SK-N-SH treated with all-trans-retinoic acid at 6 μM for 48 hours (cell line): ENCODE measurements around the gene TMPRSS11E.
"Not testable (repeated sequence)": the region's sequence is repeated elsewhere in the genome, so short reads cannot be mapped to it uniquely, and the experiment has no call there.

Experiments
- ATAC-seq: fragments of 200-7000 bp; cut with Tn5 transposase; 3 replicates; pipeline ENCODE4 v1.9.1; 2020; ENCODE audit warnings: mild to moderate bottlenecking, moderate library complexity
- ARNTL ChIP-seq: fragments of 450-650 bp; formaldehyde crosslinking; IDR thresholded peaks from 2 replicates; pipeline ENCODE4 v1.5.0; 2020; ENCODE audit warnings: low read depth, mild to moderate bottlenecking, moderate library complexity, borderline replicate concordance
- BACH2 ChIP-seq: fragments of 250-450 bp; sonication (Bioruptor Pico); IDR thresholded peaks from 2 replicates; pipeline ENCODE4 v1.9.0; 2021; ENCODE audit warnings: mild to moderate bottlenecking, borderline replicate concordance
- CREB5 ChIP-seq: fragments of 250-450 bp; sonication (Bioruptor Pico); IDR thresholded peaks from 2 replicates; pipeline ENCODE4 v1.5.1; 2020; ENCODE audit warnings: low read depth, mild to moderate bottlenecking, moderate library complexity
- CSDC2 ChIP-seq: fragments of 250-450 bp; sonication (Bioruptor Pico); IDR thresholded peaks from 2 replicates; pipeline ENCODE4 v1.5.0; 2020; ENCODE audit warnings: mild to moderate bottlenecking, moderate library complexity
- CSRNP3 ChIP-seq: fragments of 250-450 bp; sonication (Bioruptor Pico); IDR thresholded peaks from 2 replicates; pipeline ENCODE4 v1.5.1; 2021; ENCODE audit warnings: mild to moderate bottlenecking, moderate library complexity
- ESRRG ChIP-seq: fragments of 250-450 bp; sonication (Bioruptor Pico); IDR thresholded peaks from 2 replicates; pipeline ENCODE4 v1.6.1; 2021; ENCODE audit warnings: mild to moderate bottlenecking
- GLIS3 ChIP-seq: fragments of 250-450 bp; sonication (Bioruptor Pico); IDR thresholded peaks from 2 replicates; pipeline ENCODE4 v1.5.0; 2020; ENCODE audit warnings: mild to moderate bottlenecking, moderate library complexity
- PATZ1 ChIP-seq: fragments of 250-450 bp; sonication (Bioruptor Pico); IDR thresholded peaks from 2 replicates; pipeline ENCODE4 v1.8.0; 2020; ENCODE audit warnings: mild to moderate bottlenecking, moderate library complexity, borderline replicate concordance
- POU6F1 ChIP-seq: fragments of 250-450 bp; sonication (Bioruptor Pico); IDR thresholded peaks from 2 replicates; pipeline ENCODE4 v1.8.0; 2021; ENCODE audit warnings: low read depth, mild to moderate bottlenecking, moderate library complexity, borderline replicate concordance
- PPARA ChIP-seq: fragments of 250-450 bp; sonication (Bioruptor Pico); IDR thresholded peaks from 2 replicates; pipeline ENCODE4 v1.5.0; 2020; ENCODE audit warnings: mild to moderate bottlenecking, borderline replicate concordance
- RARB ChIP-seq: fragments of 250-450 bp; sonication (Bioruptor Pico); IDR thresholded peaks from 2 replicates; pipeline ENCODE4 v1.8.0; 2021; ENCODE audit warnings: mild to moderate bottlenecking, moderate library complexity
- SNAI2 ChIP-seq: fragments of 250-450 bp; sonication (Bioruptor Pico); IDR thresholded peaks from 2 replicates; pipeline ENCODE4 v1.5.0; 2020; ENCODE audit warnings: mild to moderate bottlenecking, moderate library complexity
- TCF4 ChIP-seq: fragments of 250-450 bp; sonication (Bioruptor Pico); IDR thresholded peaks from 2 replicates; pipeline ENCODE4 v1.8.0; 2021; ENCODE audit warnings: mild to moderate bottlenecking, moderate library complexity, borderline replicate concordance
- TOX ChIP-seq: fragments of 250-450 bp; sonication (Bioruptor Pico); IDR thresholded peaks from 2 replicates; pipeline ENCODE4 v1.8.0; 2021; ENCODE audit warnings: mild to moderate bottlenecking, moderate library complexity, borderline replicate concordance
- TSHZ2 ChIP-seq: fragments of 250-450 bp; sonication (Bioruptor Pico); IDR thresholded peaks from 2 replicates; pipeline ENCODE4 v1.5.0; 2020; ENCODE audit warnings: mild to moderate bottlenecking, moderate library complexity
- ZC3H10 ChIP-seq: fragments of 250-450 bp; sonication (Bioruptor Pico); IDR thresholded peaks from 2 replicates; pipeline ENCODE4 v1.5.1; 2021; ENCODE audit warnings: mild to moderate bottlenecking, moderate library complexity
- ZFP30 ChIP-seq: fragments of 450-650 bp; formaldehyde crosslinking; IDR thresholded peaks from 2 replicates; pipeline ENCODE4 v1.5.0; 2022; ENCODE audit warnings: mild to moderate bottlenecking, moderate library complexity
- ZNF565 ChIP-seq: fragments of 450-650 bp; formaldehyde crosslinking; conservative IDR thresholded peaks from 2 replicates; pipeline ENCODE4 v1.5.0; 2020; ENCODE audit warnings: low read depth, mild to moderate bottlenecking, moderate library complexity
- ZNF8 ChIP-seq: fragments of 450-650 bp; formaldehyde crosslinking; IDR thresholded peaks from 2 replicates; pipeline ENCODE4 v1.5.0; 2020; ENCODE audit warnings: mild to moderate bottlenecking, moderate library complexity

TMPRSS11E gene

GRCh38 chr4:68404153-68404552 is 43.1 kb upstream of the TMPRSS11E start (continued):
- TF ChIP-seq TCF4 (CRISPR knock-in tag) (no peak), CSRNP3 (CRISPR knock-in tag) (no peak), ZC3H10 (CRISPR knock-in tag) (no peak)

GRCh38 chr4:68405718-68406478 is 41.4 kb upstream of the TMPRSS11E start:
- not testable (repeated sequence) for ATAC-seq

GRCh38 chr4:68406479-68406859 is 40.8 kb upstream of the TMPRSS11E start:
- TF ChIP-seq ZNF8 (no peak), ZFP30 (CRISPR knock-in tag) (no peak)
- no peak for ATAC-seq

- ATAC-seq = not testable (repeated sequence)
Observed at GRCh38 chr4:68407015-68407867, 40.0 kb upstream of the TMPRSS11E start.

- ATAC-seq = no peak
- no peak for TF ChIP-seq TOX
- no peak for TF ChIP-seq POU6F1 (CRISPR knock-in tag)
- TF ChIP-seq CSRNP3 (CRISPR knock-in tag) = no peak
- TF ChIP-seq PPARA (CRISPR knock-in tag) = no peak
- TF ChIP-seq CSDC2 (CRISPR knock-in tag) = no peak
- TF ChIP-seq SNAI2 (CRISPR knock-in tag) = no peak
- no peak for TF ChIP-seq GLIS3 (CRISPR knock-in tag)
- no peak for TF ChIP-seq ARNTL
- TF ChIP-seq ESRRG (CRISPR knock-in tag) = no peak
- TF ChIP-seq CREB5 = no peak
- no peak for TF ChIP-seq RARB
- TF ChIP-seq PATZ1 (CRISPR knock-in tag) = no peak
- no peak for TF ChIP-seq ZFP30 (CRISPR knock-in tag)
- no peak for TF ChIP-seq ZNF565 (CRISPR knock-in tag)
- TF ChIP-seq TSHZ2 (CRISPR knock-in tag) = no peak
- TF ChIP-seq ZC3H10 (CRISPR knock-in tag) = no peak
- no peak for TF ChIP-seq BACH2 (CRISPR knock-in tag)
- TF ChIP-seq ZNF8 = no peak
Observed at GRCh38 chr4:68407868-68408190, 39.4 kb upstream of the TMPRSS11E start.
